SIG-M5 (cell line): ENCODE measurements around the gene CNNM4.
A peak's percentile ranks its signal among the peaks of the same experiment; 100 is the strongest.

Experiments
- DNase-seq: peaks from one replicate; lab custom pipeline; 2025; lab: John Stamatoyannopoulos, UW

CNNM4 gene

GRCh38 chr2:96810783-96811192 is 50.1 kb downstream of the CNNM4 start:
- no peak for DNase-seq

GRCh38 chr2:96811917-96812316 is 51.2 kb downstream of the CNNM4 start:
- no peak for DNase-seq

GRCh38 chr2:96813656-96814055 is 53.0 kb downstream of the CNNM4 start:
- no peak for DNase-seq

GRCh38 chr2:96815326-96816126 is 54.8 kb downstream of the CNNM4 start:
- DNase-seq: no peak

GRCh38 chr2:96816127-96816835 is 55.6 kb downstream of the CNNM4 start, which contains the start of gene CNNM3:
TSS of gene CNNM3 (plus strand) at chr2:96816268. CDS start at chr2:96816278, 10 bp downstream.
- DNase-seq: peak; percentile 42

- no peak for DNase-seq
These were observed 56.4 kb downstream of the CNNM4 start for GRCh38 chr2:96816836-96817702.

- DNase-seq: no peak
These were observed 57.2 kb downstream of the CNNM4 start for GRCh38 chr2:96817882-96818281.

- no peak for DNase-seq
These were observed 58.6 kb downstream of the CNNM4 start for GRCh38 chr2:96819128-96819875.

GRCh38 chr2:96819876-96820511 is 59.3 kb downstream of the CNNM4 start:
- no peak for DNase-seq

- DNase-seq: no peak
These were observed 60.5 kb downstream of the CNNM4 start for GRCh38 chr2:96821113-96821675.

GRCh38 chr2:96822786-96823185 is 62.1 kb downstream of the CNNM4 start:
- DNase-seq: no peak

- DNase-seq: no peak
These were observed 62.5 kb downstream of the CNNM4 start for GRCh38 chr2:96823198-96823597.

- DNase-seq: no peak
These were observed 63.6 kb downstream of the CNNM4 start for GRCh38 chr2:96824079-96824870.

- no peak for DNase-seq
These were observed 64.4 kb downstream of the CNNM4 start for GRCh38 chr2:96825057-96825456.

GRCh38 chr2:96826546-96827278 is 66.0 kb downstream of the CNNM4 start:
- DNase-seq: no peak

GRCh38 chr2:96828436-96828835 is 67.7 kb downstream of the CNNM4 start:
- no peak for DNase-seq

GRCh38 chr2:96828874-96829273 is 68.2 kb downstream of the CNNM4 start:
- DNase-seq: no peak

- DNase-seq: no peak
These were observed 69.4 kb downstream of the CNNM4 start for GRCh38 chr2:96830044-96830562.

GRCh38 chr2:96831679-96832078 is 71.0 kb downstream of the CNNM4 start:
- DNase-seq: no peak
